NCI-H1694 (cell line): ENCODE measurements around the gene GPR146.
"Not testable (repeated sequence)": the region's sequence is repeated elsewhere in the genome, so short reads cannot be mapped to it uniquely, and the experiment has no call there.

ENCODE experiments used
- DNase-seq: peaks from one replicate; lab custom pipeline; 2025; lab: John Stamatoyannopoulos, UW

The GPR146 gene

DNA sequence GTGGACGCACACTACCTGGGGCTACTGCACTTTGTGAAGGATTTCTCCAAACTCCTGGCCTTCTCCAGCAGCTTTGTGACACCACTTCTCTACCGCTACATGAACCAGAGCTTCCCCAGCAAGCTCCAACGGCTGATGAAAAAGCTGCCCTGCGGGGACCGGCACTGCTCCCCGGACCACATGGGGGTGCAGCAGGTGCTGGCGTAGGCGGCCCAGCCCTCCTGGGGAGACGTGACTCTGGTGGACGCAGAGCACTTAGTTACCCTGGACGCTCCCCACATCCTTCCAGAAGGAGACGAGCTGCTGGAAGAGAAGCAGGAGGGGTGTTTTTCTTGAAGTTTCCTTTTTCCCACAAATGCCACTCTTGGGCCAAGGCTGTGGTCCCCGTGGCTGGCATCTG is 14.0 kb downstream of the GPR146 start:
- no peak for DNase-seq

DNA sequence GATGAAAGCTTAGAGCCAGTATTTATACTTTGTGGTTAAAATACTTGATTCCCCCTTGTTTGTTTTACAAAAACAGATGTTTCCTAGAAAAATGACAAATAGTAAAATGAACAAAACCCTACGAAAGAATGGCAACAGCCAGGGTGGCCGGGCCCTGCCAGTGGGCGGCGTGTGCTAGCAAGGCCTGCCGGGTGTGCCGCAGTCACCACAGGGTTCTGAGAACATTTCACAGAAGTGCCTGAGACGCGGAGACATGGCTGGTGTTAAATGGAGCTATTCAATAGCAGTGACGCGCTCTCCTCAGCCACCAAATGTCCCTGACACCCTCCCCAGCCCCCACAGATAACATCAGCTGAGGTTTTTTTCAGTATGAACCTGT is 14.5 kb downstream of the GPR146 start:
- DNase-seq: no peak

DNA sequence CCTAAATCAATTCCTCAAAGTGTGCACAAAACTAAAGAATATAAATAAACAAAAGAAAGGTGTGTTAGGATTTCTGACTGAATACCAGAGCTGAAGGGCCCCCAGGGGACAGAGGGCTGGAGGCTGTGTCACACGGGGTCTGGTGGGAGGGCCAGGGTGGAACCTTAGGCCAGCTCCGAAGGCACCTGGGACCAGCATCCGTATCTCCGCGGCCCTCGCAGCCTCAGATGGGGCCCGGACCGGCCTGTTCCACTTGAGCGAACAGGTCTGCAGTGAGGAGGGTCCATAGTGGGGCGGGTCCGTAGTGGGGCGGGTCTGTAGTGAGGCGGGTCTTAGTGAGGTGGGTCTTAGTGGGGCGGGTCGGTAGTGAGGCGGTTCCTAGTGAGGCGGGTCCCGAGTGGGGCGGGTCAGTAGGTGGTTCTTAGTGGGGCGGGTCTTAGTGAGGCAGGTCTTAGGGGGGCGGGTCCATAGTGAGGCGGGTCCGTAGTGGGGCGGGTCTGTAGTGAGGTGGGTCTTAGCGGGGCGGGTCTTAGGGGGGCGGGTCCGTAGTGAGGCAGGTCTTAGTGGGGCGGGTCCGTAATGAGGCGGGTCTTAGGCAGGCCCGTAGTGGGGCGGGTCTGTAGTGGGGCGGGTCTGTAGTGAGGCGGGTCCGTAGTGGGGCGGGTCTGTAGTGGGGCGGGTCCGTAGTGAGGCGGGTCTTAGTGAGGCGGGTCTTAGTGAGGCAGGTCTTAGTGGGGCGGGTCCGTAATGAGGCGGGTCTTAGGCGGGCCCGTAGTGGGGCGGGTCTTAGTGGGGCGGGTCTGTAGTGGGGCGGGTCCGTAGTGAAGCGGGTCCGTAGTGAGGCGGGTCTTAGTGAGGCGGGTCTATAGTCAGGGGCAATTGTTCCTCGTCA is 15.1 kb downstream of the GPR146 start:
- DNase-seq: no peak

DNA sequence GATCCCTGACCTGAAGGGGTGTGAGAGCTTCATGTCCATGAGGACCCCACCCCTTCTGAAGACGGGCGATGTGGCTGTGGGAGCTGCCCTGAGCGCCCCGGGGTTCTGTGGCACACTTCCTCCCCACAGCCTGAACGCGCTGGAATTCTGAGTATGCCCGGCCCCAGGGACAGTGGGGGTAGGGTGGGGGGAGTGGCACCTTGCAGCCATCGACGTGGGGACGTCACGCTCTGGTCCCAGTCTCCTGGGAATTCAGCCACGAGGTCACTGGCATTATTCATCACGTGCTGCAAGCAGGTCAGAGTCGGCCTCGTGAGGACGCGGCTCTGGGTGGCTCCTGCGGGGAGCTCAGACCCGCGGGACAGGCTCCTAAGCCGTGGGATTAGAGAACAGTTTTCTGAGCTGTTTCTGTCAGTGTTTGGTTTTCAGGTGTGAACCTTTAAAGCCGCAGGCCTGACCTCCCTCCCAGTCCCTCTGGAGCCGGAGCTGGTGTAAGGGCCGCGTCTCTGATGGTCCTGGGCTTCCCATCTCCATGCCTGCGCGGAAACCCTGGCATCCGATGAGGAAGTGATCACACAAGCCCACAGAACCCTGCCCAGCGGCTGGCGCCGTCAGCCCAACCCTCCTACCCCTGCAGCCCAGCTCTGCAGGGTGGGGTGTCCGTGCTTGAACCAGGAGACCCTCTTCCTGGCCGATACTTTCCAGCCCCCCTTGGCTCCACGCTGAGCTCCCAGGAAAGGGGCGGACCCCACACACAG is 16.1 kb downstream of the GPR146 start:
- DNase-seq: no peak

DNA sequence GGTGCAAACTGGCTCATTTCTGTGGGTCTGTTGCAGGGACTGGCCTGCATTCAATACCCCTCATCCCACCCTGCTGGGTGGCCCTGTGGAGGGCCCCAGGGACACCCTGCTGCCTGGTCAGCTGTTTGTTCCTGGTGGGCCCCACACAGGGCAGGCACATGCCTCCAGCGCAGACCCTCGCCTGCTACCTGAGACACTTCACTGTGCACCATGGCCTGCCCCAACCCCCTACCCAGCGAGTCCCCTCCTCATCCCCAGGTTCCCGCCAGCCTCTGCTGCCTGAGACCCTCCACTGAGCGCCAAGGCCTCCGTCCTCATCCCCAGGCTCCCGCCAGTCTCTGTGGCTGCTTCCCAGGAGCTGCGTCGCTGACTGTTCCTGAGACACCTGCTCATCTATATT is 16.8 kb downstream of the GPR146 start:
- no peak for DNase-seq

DNA sequence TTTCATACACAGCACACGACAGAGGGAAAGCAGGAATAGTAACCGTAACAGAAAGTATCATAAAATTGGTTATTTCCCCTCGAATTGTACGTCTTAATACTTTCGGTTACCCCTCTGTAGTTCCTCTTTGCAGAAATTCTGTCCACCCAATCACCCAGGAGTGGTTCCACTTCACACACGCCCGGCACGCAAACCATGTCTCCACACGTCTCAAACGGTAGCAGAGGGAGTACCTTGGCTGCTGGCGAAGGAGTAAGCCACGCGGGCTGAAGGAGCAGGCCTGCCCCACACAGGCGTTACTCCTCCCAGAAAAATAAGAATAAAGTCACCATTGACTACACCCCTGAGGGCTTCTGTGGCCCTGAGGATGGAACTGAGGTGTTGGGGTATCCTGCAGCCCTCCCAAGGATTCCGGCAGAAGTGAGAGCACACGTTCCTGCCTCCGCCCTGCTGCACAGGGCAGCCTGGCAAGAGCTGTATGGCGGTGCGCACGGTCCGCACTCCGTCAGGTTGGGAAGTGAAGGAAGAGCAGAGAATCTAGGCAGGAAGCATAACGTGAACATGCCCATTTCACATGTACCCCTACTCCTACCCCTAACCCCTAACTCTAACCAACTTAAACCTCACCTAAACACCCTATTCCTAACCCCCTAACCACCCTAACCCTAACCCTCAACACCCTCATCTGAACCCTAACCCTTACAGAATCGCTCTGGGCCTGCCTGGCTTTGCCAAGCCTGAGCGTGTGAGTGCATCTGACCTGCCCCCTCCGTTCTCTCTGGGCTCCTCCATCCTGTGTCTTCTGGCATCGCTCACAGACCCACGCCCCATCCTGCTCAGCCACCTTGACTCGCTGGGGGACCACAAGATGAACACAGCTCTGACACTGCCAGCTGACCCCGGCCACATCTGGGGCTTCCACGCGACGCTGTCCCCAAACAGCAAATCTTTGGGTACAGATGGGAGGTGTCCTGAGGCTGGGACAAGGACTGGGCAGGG is 18.2 kb downstream of the GPR146 start:
- DNase-seq: no peak

DNA sequence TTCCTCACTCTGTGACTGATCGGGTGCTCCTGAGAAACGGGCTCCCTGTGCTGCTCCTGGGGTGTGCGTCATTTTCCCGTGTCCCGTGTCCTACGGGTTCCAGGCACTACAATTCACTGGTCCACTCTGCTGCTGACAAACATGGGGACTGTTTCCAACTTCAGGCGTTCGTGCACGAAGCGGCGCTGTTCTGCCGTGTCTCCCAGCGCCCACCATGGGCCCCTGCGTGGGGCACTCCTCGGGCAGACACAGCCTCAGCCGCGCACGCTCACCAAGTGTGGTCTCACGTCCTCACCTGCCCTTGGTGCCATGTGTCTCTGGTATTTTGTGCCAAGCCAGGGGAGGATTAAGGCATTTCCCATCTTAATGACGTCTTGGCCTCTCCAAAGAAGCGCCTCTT is 19.0 kb downstream of the GPR146 start:
- DNase-seq: no peak

DNA sequence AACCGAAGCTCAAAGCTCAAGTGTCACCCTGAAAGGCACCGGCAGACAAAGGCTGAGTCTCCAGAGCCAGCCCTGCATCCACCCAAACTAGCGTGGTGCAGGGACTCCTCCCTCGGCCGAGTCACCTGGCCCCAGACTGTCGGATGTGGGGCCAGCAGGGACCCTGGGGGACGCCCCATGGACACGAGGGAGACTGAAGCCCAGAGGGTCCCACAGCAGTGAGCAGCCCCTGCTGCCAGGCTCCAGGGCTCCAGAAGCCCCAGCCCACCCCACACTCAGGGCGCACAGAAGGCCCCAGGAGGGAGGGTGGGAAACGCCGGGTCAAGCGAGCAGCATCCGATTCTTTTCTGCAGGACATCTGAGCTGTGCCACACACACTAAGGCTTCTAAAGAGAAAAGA is 20.2 kb downstream of the GPR146 start:
- DNase-seq: no peak

DNA sequence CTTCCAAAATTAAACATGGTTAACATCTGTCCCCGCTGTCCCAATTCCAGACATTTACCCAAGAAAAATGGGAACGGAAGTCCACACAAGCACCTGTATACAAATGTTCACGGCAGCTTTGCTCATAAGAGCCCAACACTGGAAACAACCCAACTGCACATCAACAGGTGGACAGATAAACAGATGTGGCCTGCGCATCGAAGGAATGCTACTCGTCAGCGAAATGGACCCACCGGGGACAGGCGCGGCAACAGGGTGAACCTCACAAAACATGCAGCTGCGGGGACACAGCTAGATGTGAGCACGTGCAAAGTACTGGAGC is 20.9 kb downstream of the GPR146 start:
- DNase-seq: no peak

DNA sequence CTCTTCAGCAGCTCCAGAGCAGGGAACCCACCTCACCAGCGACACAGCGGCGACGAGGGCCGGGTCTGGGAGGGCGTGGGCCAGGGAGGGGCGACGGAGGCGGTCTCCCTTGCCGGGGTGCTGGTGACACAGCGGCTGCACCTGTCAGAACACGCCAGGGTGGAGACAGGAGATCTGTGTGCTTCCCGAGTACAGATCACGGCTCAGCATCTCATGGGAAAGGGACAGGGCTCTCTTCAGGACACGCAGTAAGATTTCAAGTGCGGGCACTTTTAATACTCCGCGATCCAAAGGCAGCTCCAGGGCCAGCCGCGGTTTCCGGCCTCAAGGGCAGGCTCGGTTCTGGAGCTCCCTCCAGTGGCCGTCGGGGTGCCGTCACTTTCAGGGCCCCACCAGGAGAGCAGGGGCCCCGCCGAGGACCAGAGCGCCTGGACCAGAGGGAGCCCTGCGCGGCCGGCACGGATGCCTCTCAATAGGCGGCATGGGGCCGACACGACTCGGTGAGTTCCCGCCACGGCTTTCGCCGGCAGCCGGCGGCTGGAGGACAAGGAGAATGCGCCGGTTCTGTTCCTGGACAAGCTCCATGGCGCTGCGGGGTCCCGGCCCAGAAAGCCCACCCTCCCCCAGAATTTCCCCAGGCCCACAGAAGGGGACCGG is 21.4 kb downstream of the GPR146 start:
- DNase-seq: peak; percentile 42

DNA sequence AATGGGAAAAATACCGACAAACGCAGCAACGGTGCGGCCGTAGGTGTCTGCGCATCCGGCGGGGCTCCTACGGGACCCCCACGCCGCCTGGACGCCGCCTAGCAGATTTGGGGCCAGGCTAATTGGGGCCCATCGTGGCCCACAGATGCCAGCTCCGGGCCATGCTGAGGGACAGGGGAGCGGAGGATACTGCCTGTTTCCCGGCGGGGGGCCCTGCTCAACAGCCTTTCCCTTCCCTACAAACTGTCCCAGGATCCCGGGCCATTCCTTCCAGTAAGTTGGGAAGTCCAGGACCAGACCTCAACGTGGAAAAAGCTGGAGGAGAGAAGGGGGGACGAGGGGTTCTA is 21.9 kb downstream of the GPR146 start:
- no peak for DNase-seq

DNA sequence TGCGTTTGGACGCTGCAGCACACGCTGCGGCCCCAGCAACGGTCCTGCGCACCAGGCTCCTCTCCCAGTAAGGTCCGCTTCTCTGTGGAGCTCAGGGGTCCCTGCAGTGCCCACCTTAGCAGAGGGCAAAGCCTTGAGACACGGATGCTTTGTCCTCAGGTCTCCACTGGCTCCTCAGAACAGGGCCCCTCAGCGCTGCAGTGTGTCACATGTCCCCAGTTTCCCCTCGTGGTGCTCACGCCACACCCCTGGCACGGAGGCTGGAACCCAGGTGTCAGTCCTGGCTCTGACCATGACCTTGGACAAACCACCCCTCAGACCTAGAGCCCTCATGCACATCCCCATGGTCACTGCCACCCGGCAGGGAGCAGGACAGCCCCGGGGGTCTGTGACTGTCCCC is 23.7 kb downstream of the GPR146 start:
- no peak for DNase-seq

DNA sequence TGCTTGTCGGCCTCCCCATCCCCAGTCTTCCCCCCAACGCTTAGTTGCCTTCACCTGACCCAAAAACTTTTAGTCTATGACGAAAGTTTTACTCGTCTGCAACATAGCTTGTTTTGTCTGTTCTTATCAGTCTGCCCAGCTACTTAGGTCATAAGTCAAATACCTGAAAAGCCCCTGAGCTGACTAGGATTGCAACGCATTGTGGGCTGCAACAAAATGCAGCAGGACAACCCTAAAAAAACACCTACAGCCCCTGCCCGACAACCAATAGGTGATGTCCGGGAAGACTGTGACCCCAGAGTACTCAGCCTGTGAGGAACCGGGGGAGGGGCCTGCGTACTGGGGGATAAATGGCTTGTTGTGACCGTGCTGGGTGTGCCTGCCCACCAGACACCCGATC is 24.3 kb downstream of the GPR146 start:
- DNase-seq: no peak

DNA sequence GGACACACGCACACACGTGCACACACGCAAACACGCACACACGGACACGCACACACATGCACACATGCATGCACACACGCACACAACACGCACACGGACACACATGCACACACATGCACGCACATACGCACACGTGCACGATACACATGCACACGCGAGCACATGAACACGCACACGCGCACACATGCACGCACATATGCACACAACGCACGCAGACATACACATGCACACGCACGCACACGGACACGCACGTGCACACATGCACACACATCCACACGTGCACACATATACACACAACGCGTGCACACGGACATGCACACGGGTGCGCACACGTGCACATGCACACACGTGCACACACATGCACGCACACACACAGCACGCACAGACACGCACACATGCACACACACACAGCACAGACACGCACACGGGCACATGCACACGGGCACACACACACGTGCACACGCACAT is 26.2 kb downstream of the GPR146 start:
- DNase-seq: no peak

DNA sequence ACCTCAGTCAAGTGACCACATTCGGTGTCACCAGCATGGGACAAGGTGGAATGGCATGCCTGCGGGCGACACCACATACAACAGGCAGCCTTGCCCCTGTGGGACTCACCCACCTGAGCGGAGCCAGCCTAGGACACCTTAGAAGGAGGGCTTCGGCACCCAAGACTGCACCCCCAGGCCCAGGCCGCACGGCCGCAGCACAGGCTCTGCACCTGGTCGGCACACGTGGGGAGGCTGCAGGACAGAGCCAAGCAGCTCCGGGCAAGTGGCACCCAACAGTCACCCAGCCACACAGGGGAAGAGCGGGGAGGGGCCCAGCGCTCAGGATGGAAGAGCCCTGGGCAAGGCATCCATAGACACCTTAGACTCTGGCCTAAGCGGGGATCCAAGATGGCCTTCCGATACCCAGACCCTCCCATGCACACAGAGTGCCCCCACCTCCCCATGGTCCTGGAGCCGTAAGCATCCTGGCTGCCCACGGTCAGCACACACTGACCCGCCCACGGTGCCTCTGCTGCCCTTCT is 27.4 kb downstream of the GPR146 start:
- DNase-seq: no peak

DNA sequence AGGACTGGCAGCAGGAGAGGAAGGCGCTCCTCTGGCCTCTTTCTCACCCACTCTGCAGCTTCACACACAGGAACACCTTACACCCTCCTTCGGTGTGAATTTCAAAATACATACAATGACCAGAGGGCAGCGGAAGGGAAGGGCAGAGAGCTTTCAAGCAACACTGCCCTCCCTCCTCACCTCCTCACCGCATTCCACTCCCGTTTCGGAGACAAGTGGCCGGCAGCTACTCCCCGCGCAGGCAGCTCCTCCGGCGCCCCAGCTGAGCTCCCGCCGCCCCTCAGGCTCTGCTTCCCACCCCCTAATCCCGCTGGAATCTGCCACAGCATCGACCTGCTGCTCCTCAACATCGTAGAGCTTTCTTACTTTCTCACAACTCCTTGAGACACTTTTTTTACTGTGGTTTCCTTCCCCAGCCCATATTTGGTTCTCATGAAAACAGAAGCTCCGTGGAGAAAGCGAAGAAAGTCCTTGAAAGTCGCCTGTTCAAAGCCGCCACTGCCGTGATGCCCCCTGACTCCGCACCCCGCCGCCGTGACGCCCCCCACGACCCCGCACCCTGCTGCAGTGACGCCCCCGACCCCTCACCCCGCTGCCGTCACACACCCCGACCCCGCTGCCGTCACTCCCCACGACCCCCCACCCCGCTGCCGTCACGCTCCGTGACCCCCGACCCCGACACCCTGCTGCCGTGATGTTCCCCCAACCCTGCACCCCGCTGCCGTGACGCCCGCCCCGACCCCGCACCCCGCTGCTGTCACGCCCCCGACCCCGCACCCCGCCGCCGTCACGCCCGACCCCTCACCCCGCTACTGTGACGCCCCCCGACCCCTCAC is 29.0 kb downstream of the GPR146 start:
- no peak for DNase-seq

DNA sequence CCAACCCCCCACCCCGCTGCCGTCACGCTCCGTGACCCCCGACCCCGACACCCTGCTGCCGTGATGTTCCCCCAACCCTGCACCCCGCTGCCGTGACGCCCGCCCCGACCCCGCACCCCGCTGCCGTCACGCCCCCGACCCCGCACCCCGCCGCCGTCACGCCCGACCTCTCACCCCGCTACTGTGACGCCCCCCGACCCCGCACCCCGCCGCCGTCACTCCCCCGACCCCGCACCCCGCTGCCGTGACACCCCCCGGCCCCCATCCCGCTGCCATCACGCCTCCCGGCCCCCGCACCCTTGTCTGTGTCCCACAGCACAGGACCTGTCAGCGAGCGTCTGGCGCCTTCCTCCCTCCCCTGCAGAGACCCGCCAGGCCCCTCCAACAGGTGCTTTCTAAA is 29.7 kb downstream of the GPR146 start:
- not testable (repeated sequence) for DNase-seq

DNA sequence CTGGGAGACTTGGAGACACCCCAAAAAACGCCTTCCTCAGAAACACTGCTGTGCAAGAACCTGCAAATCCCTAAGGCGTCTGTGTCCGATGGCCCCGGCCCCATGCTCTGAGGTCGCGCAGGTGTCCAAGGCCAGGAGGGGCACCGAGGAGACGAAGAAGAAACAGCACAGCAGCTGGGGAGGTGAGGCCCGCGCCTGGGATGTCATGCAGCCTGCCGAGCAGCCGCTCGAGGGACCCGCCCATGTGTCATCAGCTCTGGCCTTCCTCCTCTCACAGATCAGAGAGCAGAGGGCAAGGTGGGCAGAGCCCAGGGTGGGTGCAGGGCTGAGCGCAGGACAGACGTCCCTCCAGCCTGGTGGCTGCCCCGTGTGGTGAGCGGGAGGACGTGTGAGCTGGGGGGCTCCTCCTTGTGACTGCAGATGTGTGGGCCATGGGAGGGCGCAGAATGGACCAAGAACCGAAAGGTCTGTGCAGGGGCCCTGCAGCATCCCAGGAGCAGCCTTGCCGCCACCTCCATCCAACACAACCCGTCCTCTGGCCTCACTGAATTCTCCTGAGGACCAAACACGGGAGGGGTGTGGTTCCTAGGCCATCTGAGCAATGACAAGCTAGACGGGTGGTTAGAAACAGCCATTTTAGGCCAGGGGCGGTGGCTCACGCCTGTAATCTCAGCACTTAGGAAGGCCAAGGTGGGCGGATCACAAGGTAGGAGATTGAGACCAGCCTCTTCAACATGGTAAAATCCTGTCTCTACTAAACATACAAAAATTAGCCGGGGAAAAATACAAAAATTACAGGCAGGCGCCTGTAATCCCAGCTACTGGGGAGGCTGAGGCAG is 30.5 kb downstream of the GPR146 start:
- no peak for DNase-seq

DNA sequence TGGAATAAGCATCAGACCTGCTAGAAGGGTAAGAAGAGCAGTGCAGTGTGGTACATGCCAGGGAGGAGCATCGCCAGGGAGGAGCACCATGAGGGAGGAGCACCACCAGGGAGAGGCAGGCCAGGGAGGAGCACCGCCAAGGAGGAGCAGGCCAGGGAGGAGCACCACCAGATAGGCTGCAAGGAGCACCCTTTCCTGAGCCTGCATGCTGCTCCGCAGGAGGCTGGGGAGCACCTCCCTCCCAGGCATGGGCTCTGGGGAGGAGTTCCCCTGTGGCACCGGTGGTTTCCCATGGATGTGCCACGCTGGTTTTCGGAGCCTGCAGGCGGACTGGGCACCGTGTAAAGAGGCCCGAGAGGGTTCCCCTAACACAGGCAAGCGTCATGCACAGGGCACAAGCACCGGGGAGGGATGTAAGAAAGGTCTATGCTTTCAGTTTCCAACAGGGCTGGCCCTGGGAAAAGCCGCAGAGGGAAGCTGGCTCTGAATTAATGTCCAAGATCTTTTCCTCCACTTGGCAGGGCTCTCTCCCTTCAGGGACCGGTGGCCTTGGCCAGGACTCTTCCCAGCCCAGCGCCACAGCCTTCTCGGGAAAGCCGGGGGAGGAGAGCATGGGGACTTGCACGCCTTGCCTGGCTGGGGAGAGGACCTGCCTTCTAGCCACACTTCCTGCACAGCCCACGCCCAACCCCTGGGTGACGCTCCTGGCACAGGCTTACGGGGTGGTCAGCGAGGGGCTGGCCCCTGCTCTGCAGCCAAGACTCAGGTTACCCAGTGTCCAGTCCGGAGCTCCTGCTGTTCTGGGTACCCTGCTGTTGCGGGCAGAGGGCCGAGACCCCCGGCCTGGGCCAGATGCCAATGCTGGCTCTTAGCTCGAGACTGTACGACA is 32.1 kb downstream of the GPR146 start:
- DNase-seq: no peak
